GM12878 (cell line): ENCODE measurements around the gene TMEM126A. TPM values are rescaled to one million over a fixed set of nuclear protein-coding genes. Genes with fewer than 3 reads are reported as not detected.

Experiments used
- ASH2L ChIP-seq: fragments of 300-600, 200-600 bp; sonication (generic); IDR thresholded peaks from 2 replicates; pipeline ENCODE4 v1.6.1; 2017; ENCODE audit warnings: low read depth, mild to moderate bottlenecking, borderline replicate concordance
- BHLHE40 ChIP-seq, 2 experiments: fragments of 450-650 bp in 1 of 2; IDR thresholded peaks; 2 replicates each; pipeline ENCODE4 v1.6.1; 2011 to 2017; ENCODE audit warnings: low read depth in 2 of 2, borderline replicate concordance in 1 of 2, improper control_type of control experiment in 1 of 2, low read length in 1 of 2, mild to moderate bottlenecking in 1 of 2
- BRCA1 ChIP-seq: IDR thresholded peaks from 2 replicates; pipeline ENCODE4 v1.6.1; 2011; ENCODE audit warnings: low read depth, low read length, improper control_type of control experiment
- CBX3 ChIP-seq: fragments of 200-600 bp; sonication (generic); IDR thresholded peaks from 2 replicates; pipeline ENCODE4 v1.6.1; 2016; ENCODE audit warnings: low read depth, borderline replicate concordance
- CHD2 ChIP-seq: IDR thresholded peaks from 2 replicates; pipeline ENCODE4 v1.6.1; 2011; ENCODE audit warnings: low read depth, low read length, improper control_type of control experiment, borderline replicate concordance
- MEF2B ChIP-seq: fragments of 450-650 bp; IDR thresholded peaks from 2 replicates; pipeline ENCODE4 v1.6.1; 2018; ENCODE audit warnings: mild to moderate bottlenecking, moderate library complexity; ENCODE audit not compliant: partially characterized antibody, poor library complexity, severe bottlenecking
- SMAD5 ChIP-seq: IDR thresholded peaks from 2 replicates; pipeline ENCODE4 v1.6.1; 2016; ENCODE audit warnings: antibody characterized with exemption, low read depth
- TAF1 ChIP-seq: IDR thresholded peaks from 2 replicates; pipeline ENCODE4 v1.6.1; 2011; ENCODE audit warnings: mild to moderate bottlenecking, low read depth, low read length, borderline replicate concordance
- ZNF274 ChIP-seq: IDR thresholded peaks from one replicate; pipeline ENCODE4 v1.8.0; 2011; ENCODE audit not compliant: insufficient read length, insufficient read depth
- ZNF384 ChIP-seq: IDR thresholded peaks from 2 replicates; pipeline ENCODE4 v1.6.1; 2012; ENCODE audit warnings: low read depth, mild to moderate bottlenecking, low read length, improper control_type of control experiment, borderline replicate concordance
- polyA plus RNA-seq, 11 experiments: library from polyadenylated mRNA; depleted of rRNA in 4 of 11; unstranded in 6 of 11; stranded (reverse) in 5 of 11; fragments of >200 nt; fragmentation: Nextera tagmentation in 4 of 11; fragmentation: Illumina TruSeq in 1 of 11; extraction: Ambion mirVana in 4 of 11; extraction: Trizol in 1 of 11; gene quantifications; 1 replicate in 1 of 11; 2 replicates in 10 of 11; pipeline versions ENCODE4 v1.2.1 to v1.2.3, GENCODE V29; 2011 to 2016; ENCODE audit warnings: inconsistent platforms in 2 of 11, missing spikeins in 2 of 11, low read depth in 1 of 11
- total RNA-seq, 4 experiments: library from RNA; depleted of rRNA in 3 of 4; stranded (reverse); fragments of >200 nt in 3 of 4; fragmentation: Illumina TruSeq in 1 of 4; extraction: Trizol in 1 of 4; gene quantifications; 2 replicates each; pipeline versions ENCODE4 v1.2.1 to v1.2.3, GENCODE V29; 2013 to 2021
- TF ChIP-seq, protein P1 (sequence below): fragments of 450-650 bp; IDR thresholded peaks from 2 replicates; pipeline ENCODE4 v1.6.1; 2016; ENCODE audit warnings: mild to moderate bottlenecking, moderate library complexity, borderline replicate concordance
- TF ChIP-seq, protein P2 (sequence below): fragments of 450-650 bp; IDR thresholded peaks from 2 replicates; pipeline ENCODE4 v1.6.1; 2017; ENCODE audit warnings: mild to moderate bottlenecking, low read depth, inconsistent platforms; ENCODE audit not compliant: poor library complexity, severe bottlenecking
- TF ChIP-seq, protein P3 (sequence below): fragments of 450-650 bp; IDR thresholded peaks from 2 replicates; pipeline ENCODE4 v1.6.1; 2017; ENCODE audit warnings: borderline replicate concordance
- TF ChIP-seq, protein P4 (sequence below): fragments of 450-650 bp; formaldehyde crosslinking; IDR thresholded peaks from 2 replicates; pipeline ENCODE4 v1.5.0; 2022; ENCODE audit warnings: mild to moderate bottlenecking, missing genetic modification characterization
- TF ChIP-seq, protein P5 (sequence below): IDR thresholded peaks from 2 replicates; pipeline ENCODE4 v1.6.1; 2012; ENCODE audit warnings: low read depth, low read length, improper control_type of control experiment

Gene TMEM126A
- total and polyA plus RNA-seq, 10 of the 15 experiments (the other 5 are each of a cell fraction or from before 2014, with no cell fraction given), result 38.6 to 208 (median 71.7) TPM

DNA sequence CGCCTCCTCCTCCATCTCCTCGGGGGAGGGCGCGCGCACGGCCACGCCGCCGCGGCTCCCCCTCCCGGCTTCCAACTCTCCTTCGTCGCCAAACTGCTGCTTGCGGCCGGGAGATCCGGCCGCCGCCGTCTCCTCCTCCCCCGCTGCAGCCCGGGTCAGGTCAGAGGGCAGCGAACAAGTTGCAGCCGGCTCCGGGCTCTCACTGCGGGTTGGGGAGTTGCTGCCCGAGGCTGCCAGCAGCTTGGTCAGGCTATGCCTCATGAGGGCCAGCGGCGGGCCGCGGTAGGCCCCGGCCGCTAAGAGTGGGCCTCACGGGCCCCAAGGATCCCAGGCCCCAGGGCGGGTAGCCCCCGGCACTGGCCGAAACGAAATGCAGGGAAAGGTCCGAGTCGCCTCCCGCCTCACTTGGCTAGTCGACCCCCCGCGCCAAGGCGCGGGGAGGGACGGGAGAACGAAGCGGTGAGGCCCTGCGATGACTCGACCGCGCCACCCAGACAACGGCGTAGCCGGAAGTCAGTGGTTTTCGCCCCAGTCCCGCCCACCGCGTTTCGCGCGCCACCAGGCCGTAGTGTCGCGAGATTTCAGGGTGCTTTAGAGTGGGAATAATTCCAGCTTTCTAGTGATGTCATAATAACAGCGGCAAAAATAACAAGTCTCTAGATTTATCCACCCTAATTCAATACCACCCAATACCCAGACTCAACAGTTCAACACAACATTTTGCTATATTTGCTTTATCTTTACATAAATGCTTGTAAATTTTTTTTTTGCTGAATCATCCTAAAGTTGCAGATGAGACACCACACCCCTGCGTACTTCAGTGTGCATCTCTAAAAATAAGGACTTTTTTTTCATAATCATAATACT, 17.1 kb downstream of the TMEM126A start, which contains the start of gene CREBZF (continued):
- TF ChIP-seq, protein P1, sequence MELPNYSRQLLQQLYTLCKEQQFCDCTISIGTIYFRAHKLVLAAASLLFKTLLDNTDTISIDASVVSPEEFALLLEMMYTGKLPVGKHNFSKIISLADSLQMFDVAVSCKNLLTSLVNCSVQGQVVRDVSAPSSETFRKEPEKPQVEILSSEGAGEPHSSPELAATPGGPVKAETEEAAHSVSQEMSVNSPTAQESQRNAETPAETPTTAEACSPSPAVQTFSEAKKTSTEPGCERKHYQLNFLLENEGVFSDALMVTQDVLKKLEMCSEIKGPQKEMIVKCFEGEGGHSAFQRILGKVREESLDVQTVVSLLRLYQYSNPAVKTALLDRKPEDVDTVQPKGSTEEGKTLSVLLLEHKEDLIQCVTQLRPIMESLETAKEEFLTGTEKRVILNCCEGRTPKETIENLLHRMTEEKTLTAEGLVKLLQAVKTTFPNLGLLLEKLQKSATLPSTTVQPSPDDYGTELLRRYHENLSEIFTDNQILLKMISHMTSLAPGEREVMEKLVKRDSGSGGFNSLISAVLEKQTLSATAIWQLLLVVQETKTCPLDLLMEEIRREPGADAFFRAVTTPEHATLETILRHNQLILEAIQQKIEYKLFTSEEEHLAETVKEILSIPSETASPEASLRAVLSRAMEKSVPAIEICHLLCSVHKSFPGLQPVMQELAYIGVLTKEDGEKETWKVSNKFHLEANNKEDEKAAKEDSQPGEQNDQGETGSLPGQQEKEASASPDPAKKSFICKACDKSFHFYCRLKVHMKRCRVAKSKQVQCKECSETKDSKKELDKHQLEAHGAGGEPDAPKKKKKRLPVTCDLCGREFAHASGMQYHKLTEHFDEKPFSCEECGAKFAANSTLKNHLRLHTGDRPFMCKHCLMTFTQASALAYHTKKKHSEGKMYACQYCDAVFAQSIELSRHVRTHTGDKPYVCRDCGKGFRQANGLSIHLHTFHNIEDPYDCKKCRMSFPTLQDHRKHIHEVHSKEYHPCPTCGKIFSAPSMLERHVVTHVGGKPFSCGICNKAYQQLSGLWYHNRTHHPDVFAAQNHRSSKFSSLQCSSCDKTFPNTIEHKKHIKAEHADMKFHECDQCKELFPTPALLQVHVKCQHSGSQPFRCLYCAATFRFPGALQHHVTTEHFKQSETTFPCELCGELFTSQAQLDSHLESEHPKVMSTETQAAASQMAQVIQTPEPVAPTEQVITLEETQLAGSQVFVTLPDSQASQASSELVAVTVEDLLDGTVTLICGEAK, result peak; percentile 71; the same call in 1 of the 2 replicates
- peak; percentile 81 for TF ChIP-seq TAF1
- TF ChIP-seq, protein P2, sequence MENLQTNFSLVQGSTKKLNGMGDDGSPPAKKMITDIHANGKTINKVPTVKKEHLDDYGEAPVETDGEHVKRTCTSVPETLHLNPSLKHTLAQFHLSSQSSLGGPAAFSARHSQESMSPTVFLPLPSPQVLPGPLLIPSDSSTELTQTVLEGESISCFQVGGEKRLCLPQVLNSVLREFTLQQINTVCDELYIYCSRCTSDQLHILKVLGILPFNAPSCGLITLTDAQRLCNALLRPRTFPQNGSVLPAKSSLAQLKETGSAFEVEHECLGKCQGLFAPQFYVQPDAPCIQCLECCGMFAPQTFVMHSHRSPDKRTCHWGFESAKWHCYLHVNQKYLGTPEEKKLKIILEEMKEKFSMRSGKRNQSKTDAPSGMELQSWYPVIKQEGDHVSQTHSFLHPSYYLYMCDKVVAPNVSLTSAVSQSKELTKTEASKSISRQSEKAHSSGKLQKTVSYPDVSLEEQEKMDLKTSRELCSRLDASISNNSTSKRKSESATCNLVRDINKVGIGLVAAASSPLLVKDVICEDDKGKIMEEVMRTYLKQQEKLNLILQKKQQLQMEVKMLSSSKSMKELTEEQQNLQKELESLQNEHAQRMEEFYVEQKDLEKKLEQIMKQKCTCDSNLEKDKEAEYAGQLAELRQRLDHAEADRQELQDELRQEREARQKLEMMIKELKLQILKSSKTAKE, result no peak
- TF ChIP-seq, protein P3, sequence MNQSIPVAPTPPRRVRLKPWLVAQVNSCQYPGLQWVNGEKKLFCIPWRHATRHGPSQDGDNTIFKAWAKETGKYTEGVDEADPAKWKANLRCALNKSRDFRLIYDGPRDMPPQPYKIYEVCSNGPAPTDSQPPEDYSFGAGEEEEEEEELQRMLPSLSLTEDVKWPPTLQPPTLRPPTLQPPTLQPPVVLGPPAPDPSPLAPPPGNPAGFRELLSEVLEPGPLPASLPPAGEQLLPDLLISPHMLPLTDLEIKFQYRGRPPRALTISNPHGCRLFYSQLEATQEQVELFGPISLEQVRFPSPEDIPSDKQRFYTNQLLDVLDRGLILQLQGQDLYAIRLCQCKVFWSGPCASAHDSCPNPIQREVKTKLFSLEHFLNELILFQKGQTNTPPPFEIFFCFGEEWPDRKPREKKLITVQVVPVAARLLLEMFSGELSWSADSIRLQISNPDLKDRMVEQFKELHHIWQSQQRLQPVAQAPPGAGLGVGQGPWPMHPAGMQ, result no peak; the same call in 1 of the 2 replicates
- peak; percentile 29; the same call in 1 of the 2 replicates for TF ChIP-seq SMAD5
- no peak for TF ChIP-seq ASH2L
- TF ChIP-seq, protein P4, sequence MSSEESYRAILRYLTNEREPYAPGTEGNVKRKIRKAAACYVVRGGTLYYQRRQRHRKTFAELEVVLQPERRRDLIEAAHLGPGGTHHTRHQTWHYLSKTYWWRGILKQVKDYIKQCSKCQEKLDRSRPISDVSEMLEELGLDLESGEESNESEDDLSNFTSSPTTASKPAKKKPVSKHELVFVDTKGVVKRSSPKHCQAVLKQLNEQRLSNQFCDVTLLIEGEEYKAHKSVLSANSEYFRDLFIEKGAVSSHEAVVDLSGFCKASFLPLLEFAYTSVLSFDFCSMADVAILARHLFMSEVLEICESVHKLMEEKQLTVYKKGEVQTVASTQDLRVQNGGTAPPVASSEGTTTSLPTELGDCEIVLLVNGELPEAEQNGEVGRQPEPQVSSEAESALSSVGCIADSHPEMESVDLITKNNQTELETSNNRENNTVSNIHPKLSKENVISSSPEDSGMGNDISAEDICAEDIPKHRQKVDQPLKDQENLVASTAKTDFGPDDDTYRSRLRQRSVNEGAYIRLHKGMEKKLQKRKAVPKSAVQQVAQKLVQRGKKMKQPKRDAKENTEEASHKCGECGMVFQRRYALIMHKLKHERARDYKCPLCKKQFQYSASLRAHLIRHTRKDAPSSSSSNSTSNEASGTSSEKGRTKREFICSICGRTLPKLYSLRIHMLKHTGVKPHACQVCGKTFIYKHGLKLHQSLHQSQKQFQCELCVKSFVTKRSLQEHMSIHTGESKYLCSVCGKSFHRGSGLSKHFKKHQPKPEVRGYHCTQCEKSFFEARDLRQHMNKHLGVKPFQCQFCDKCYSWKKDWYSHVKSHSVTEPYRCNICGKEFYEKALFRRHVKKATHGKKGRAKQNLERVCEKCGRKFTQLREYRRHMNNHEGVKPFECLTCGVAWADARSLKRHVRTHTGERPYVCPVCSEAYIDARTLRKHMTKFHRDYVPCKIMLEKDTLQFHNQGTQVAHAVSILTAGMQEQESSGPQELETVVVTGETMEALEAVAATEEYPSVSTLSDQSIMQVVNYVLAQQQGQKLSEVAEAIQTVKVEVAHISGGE (CRISPR knock-in tag), result no peak
- TF ChIP-seq BRCA1, result peak; percentile 78
- TF ChIP-seq, protein P5, sequence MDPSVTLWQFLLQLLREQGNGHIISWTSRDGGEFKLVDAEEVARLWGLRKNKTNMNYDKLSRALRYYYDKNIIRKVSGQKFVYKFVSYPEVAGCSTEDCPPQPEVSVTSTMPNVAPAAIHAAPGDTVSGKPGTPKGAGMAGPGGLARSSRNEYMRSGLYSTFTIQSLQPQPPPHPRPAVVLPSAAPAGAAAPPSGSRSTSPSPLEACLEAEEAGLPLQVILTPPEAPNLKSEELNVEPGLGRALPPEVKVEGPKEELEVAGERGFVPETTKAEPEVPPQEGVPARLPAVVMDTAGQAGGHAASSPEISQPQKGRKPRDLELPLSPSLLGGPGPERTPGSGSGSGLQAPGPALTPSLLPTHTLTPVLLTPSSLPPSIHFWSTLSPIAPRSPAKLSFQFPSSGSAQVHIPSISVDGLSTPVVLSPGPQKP, result peak; percentile 63
- TF ChIP-seq CBX3, result no peak
- TF ChIP-seq ZNF384, result no peak
- peak in 1 of 2 experiments; percentile 36; a peak in 1 of 4 replicates for TF ChIP-seq BHLHE40 (IDR thresholded peaks at IDR 0.05; ENCODE audit: borderline replicate concordance in 1 of 2, low read depth in 2 of 2, low read length in 1 of 2)
- TF ChIP-seq MEF2B, result no peak
- TF ChIP-seq ZNF274, result no peak
- peak; percentile 98 for TF ChIP-seq CHD2
